ENCODE data around the gene RAB25. TPM values are rescaled to one million over a fixed set of nuclear protein-coding genes. Genes with fewer than 3 reads are reported as not detected.
"Not testable (repeated sequence)": the region's sequence is repeated elsewhere in the genome, so short reads cannot be mapped to it uniquely, and the experiment has no call there.

Gene RAB25
- total RNA-seq, 3 donors from 2014 or later (not counting 1 experiment from before 2014, with no cell fraction given) = 0.82 TPM; not detected in 2

DNA sequence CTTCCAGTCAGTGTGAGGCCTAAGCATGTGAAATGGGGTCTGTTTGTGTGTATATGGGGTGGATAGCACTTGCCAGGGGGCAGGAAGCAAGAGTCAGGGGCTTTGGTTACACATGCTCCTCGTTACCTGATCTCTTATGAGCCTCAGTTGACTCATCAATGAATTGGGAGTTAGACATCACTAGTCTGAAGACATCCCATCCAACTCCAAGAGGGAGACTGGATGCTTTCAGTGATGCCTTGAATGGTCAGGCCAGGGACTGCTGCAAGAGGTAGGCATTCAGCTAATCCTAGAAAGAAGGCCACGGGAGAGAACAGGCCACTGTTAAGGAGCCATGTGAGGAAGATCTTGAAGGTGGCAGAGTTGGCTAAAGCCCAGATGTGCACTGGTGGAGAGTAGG is 6.3 kb downstream of the RAB25 start:
- no peaks in the 10 kb centered on the region for H3K36me3 ChIP-seq (ENCODE audit: control insufficient read depth, insufficient read depth, low read length)
- no peaks in the 10 kb centered on the region for H3K4me1 ChIP-seq (ENCODE audit: control insufficient read depth, insufficient read depth, low read length)
- no peaks in the 10 kb centered on the region for H3K9me3 ChIP-seq (ENCODE audit: control insufficient read depth, insufficient read depth, low read length)
- DNase-seq = no peak
- Mint-ChIP-seq H3K36me3 (no peaks in the 10 kb centered on the region), H3K9me3 (no peaks in the 10 kb centered on the region), H3K27me3 (ENCODE audit: low read depth in 2 of 2) (peaks cover 0 to 4% of the 10 kb centered on the region in 2 donors), H3K4me3 (no peak overlapping the region), H3K4me1 (peaks cover 0 to 14% of the 10 kb centered on the region in 2 donors), H3K27ac (no peak overlapping the region)
- H3K27me3 ChIP-seq (ENCODE audit: control insufficient read depth, insufficient read depth, low read length) = no peaks in the 10 kb centered on the region
- no peak overlapping the region for H3K4me3 ChIP-seq (ENCODE audit: low read length)
- no peak for ATAC-seq
- H3K27ac ChIP-seq (ENCODE audit: low read length) = no peak overlapping the region
- intact Hi-C loops (cut with micrococcal nuclease) = no loop called here
- no peak for TF ChIP-seq CTCF (IDR thresholded peaks at IDR 0.05)
- 82% methylated on average over 2 of the region's 2 CpGs for whole genome bisulfite sequencing (ENCODE audit: insufficient coverage)

DNA sequence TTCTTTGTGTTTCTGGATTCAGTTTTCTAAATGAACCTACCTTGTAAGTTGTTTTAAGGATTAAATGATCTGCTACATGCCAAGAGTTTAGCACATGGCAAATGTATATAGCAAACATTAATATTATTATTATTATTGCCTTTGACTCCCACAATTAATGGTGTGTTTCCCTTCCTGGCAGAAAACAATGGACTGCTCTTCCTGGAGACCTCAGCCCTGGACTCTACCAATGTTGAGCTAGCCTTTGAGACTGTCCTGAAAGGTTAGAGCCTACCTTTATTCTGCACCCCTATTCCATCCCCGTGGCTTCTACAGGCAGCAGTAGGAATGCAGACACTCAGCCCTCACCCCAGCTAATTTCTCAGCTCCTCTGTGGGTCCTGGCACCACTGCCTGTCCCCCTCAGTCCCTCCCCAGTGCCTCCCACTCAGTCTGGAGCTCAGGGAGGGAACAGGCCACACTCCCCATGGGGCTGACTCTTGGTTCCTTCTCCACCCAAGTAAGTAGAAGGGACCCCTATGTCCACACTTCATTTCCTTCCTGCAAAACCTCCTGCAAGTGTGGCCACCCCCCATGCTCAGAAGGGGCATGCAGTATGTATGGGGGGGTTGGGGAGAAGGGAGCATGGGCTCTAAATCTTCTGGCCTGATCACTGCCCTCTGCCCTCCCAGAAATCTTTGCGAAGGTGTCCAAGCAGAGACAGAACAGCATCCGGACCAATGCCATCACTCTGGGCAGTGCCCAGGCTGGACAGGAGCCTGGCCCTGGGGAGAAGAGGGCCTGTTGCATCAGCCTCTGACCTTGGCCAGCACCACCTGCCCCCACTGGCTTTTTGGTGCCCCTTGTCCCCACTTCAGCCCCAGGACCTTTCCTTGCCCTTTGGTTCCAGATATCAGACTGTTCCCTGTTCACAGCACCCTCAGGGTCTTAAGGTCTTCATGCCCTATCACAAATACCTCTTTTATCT is 8.8 kb downstream of the RAB25 start:
- no peak overlapping the region for H3K4me3 ChIP-seq (ENCODE audit: low read length)
- no peaks in the 10 kb centered on the region for H3K36me3 ChIP-seq (ENCODE audit: control insufficient read depth, insufficient read depth, low read length)
- no peak for DNase-seq
- intact Hi-C loops (cut with micrococcal nuclease) = no loop called here
- no peaks in the 10 kb centered on the region for H3K9me3 Mint-ChIP-seq
- ATAC-seq = no peak
- no peak overlapping the region for H3K27ac Mint-ChIP-seq
- H3K27ac ChIP-seq (ENCODE audit: low read length) = no peak overlapping the region
- no peaks in the 10 kb centered on the region for H3K36me3 Mint-ChIP-seq
- no peak overlapping the region for H3K4me3 Mint-ChIP-seq
- H3K27me3 Mint-ChIP-seq (ENCODE audit: low read depth in 2 of 2) = peaks cover 0 to 4% of the 10 kb centered on the region in 2 donors
- WGBS (ENCODE audit: insufficient coverage) = 91% methylated on average over 3 of the region's 3 CpGs
- peaks cover 0 to 14% of the 10 kb centered on the region in 2 donors for H3K4me1 Mint-ChIP-seq
- H3K4me1 ChIP-seq (ENCODE audit: control insufficient read depth, insufficient read depth, low read length) = no peaks in the 10 kb centered on the region
- no peaks in the 10 kb centered on the region for H3K27me3 ChIP-seq (ENCODE audit: control insufficient read depth, insufficient read depth, low read length)
- H3K9me3 ChIP-seq (ENCODE audit: control insufficient read depth, insufficient read depth, low read length) = no peaks in the 10 kb centered on the region
- no peak for TF ChIP-seq CTCF (IDR thresholded peaks at IDR 0.05)

GRCh38 chr1:156070548-156070947 is 9.6 kb downstream of the RAB25 start:
- Mint-ChIP-seq H3K36me3 (no peaks in the 10 kb centered on the region), H3K27me3 (ENCODE audit: low read depth in 2 of 2) (peaks cover 0 to 5% of the 10 kb centered on the region in 2 donors), H3K4me1 (peaks cover 0 to 10% of the 10 kb centered on the region in 2 donors), H3K27ac (no peak overlapping the region), H3K4me3 (no peak overlapping the region), H3K9me3 (no peaks in the 10 kb centered on the region)
- no peak for DNase-seq
- Histone ChIP-seq H3K27me3 (ENCODE audit: control insufficient read depth, insufficient read depth, low read length) (no peaks in the 10 kb centered on the region), H3K4me3 (ENCODE audit: low read length) (no peak overlapping the region), H3K36me3 (ENCODE audit: control insufficient read depth, insufficient read depth, low read length) (no peaks in the 10 kb centered on the region), H3K4me1 (ENCODE audit: control insufficient read depth, insufficient read depth, low read length) (peaks cover under 1% of the 10 kb centered on the region), H3K9me3 (ENCODE audit: control insufficient read depth, insufficient read depth, low read length) (no peaks in the 10 kb centered on the region), H3K27ac (ENCODE audit: low read length) (no peak overlapping the region)
- TF ChIP-seq CTCF (IDR thresholded peaks at IDR 0.05) = no peak
- no peak for ATAC-seq
- intact Hi-C loops (cut with micrococcal nuclease) = no loop called here
- WGBS (ENCODE audit: insufficient coverage) = 58% methylated on average over 4 of the region's 4 CpGs

DNA sequence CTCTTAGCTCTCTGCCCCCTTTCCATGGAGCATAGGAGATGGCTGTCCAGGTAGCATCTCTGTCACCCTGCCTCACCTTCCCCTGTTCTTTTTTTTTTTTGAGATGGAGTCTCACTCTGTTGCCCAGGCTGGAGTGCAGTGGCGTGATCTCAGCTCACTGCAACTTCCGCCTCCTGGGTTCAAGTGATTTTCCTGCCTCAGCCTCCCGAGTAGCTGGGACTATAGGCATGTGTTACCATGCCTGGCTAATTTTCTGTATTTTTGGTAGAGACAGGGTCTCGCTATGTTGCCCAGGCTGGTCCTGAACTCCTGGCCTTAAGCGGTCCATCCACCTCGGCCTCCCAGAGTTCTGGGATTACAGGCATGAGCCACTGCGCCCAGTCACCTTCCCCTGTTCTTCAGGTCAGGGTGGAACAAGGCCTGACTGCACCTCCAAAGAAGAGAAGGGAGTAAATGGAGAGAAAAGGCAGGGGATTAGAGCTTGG is 10.4 kb downstream of the RAB25 start:
- H3K4me1 ChIP-seq (ENCODE audit: control insufficient read depth, insufficient read depth, low read length); H3K9me3 Mint-ChIP-seq; H3K36me3 Mint-ChIP-seq; H3K4me3 ChIP-seq (ENCODE audit: low read length); H3K36me3 ChIP-seq (ENCODE audit: control insufficient read depth, insufficient read depth, low read length); ATAC-seq; H3K27ac ChIP-seq (ENCODE audit: low read length); H3K4me3 Mint-ChIP-seq; DNase-seq; H3K27ac Mint-ChIP-seq; H3K27me3 ChIP-seq (ENCODE audit: control insufficient read depth, insufficient read depth, low read length); intact Hi-C loops (cut with micrococcal nuclease); H3K9me3 ChIP-seq (ENCODE audit: control insufficient read depth, insufficient read depth, low read length); H3K27me3 Mint-ChIP-seq (ENCODE audit: low read depth in 2 of 2): not testable (repeated sequence)
- WGBS (ENCODE audit: insufficient coverage) = 80% methylated on average over 7 of the region's 7 CpGs
- H3K4me1 Mint-ChIP-seq = peaks cover 0 to 11% of the 10 kb centered on the region in 2 donors
